ENCODE results near the gene C1QA.
"Not testable (repeated sequence)": the region's sequence is repeated elsewhere in the genome, so short reads cannot be mapped to it uniquely, and the experiment has no call there.

The C1QA gene

DNA sequence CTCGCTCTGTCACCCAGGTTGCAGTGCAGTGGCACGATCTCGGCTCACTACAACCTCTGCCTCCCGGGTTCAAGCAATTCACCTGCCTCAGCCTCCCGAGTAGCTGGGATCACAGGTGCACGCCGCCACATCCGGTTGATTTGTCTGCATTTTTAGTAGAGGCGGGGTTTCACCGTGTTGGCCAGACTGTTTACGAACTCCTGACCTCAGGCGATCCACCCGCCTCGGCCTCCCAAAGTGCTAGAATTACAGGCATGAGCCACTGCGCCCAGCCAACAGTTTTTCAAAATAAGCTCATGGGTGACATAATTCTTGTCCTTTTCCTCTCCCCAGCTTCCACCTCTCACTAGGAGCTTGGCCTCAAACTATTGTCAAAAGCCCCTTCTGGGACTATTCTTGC lies 39.7 kb downstream of the C1QA start:
- not testable (repeated sequence) for DNase-seq

DNA sequence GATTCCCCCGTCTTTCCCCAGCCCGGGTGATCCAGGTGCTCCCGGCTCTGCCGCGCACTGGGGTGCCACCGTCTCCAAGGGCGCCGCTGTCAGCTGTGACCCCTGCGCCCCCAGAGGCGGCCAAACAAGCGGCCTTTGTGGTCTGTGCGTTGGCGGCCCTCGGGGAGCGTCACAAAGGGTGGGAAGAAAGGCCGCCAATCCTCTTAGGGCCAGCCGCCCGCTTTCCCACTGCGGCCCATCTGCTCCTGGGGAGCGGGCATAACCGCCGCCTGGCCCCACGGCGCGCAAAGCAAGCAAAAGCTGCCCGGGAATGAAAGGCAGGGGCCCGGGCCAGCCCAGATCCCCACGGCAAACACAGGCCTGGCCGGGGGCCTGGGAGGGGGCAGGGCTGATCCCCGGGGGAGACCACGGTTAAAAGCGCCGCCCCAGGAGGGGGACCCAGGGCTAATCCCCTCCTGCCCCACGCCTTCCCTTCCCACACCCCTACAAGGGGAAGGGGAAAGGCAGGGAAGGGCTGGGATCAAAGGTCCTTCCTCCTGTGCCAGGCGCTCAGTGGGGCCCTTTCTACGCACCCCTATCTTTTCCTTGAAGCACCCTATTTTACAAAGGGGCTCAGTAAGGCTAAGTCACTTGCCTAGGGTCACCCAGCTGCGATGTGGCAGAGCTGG lies 40.6 kb downstream of the C1QA start:
- DNase-seq, result no peak

DNA sequence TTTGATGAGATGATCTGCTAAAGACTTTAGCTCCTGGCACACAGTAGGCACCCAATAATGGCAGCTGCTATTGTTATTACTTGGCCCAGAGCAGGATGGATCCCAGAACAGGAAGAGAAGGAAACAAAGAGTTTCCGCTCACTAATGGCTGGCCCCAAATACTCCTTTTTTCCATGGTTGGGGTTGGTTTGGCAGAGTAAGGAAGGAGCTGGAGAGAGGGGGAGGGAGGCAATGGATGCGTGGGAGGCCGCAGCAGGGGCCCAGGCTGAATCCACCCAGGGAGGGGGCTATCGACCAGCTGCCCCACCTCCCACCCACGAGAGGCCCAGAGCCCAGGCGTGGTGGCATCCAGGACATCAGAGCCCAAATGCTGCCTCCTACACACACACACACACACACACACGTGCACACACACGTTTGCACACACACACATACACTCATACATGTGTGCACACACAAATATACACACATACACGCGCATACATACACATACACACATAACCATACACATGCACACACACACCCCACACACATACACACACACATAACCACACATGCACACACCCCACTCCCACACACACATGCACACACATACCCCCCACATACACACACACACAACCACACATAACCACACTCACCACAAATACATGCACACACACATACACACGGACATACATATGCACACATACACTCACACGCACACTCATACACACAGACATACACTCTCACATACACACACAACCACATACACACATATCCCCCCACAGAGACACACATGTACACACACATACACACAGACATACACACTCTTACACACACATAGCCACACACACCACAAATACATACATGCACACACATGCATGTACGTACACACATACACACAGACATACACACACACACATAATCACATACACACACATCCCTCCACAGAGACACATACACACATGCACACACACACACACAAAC lies 41.8 kb downstream of the C1QA start:
- no peak for DNase-seq

DNA sequence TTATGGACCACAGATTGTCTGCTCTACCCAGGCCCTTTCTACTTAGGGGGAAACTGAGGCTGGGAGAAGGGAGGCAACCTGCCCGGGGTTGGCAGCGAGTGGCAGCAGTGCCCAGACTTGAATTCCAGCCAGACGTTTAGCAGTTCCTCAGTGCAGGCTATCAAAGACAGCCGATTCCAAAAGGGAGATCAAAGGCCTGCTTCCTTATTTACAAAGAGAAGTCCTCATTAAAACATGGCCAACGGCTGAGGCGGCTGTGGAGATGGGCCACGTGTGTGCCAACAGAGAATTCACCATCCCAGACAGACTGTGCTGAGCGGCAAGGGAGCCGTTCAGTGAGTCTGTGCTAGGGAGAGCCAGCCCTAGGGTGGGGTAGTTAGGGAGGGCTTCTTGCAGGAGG lies 44.3 kb downstream of the C1QA start:
- DNase-seq, result no peak

GRCh38 chr1:22681556-22682276 lies 45.3 kb downstream of the C1QA start:
- no peak for DNase-seq

- no peak for DNase-seq
Measured at GRCh38 chr1:22683547-22683946, 47.1 kb downstream of the C1QA start.

DNA sequence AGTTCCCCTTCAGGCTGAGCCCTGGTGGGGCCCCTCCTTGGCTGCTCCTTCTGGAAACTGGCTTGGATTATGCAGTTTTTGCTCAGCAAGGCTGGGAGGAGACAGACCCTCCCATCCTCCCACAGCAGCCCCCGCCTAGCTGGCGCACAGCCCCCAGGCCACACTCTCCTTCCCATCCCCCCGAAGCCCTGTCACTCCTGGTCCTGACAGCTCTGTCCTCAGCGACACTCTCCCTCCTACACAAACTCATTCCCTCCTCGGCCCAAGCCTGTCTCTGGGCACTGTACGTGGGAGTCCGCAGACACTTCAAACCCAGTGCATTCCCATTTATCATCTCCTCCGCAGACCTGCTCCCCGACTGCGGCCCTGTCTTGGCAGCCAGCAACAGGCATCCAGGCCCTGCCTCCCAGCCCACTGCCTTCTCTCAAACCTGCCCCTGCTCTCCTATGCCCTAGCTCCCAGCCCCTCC lies 49.2 kb downstream of the C1QA start:
- DNase-seq, result no peak

DNA sequence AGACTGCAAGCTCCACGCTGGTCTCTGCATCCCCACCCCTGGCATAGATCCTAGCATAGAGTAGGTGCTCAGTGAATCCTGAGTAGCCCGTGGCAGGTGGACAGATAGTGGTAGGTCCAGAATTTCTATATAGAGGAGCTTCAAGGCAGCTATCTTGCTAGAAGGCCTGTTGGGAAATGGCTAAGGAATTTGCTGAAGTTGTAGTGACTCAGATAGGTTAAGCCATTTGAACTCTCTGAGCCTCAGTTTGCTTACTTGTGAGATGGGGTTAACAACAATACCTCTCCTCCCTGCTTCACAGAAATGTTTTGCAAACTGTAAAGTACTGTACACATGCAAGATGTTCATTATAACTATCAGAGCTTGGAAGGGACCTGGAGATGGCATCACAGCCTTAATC lies 50.8 kb downstream of the C1QA start:
- no peak for DNase-seq

GRCh38 chr1:22688466-22688865 lies 52.0 kb downstream of the C1QA start:
- no peak for DNase-seq

Measured in 8988T (cell line).